ENCODE measurements around the gene BAD. TPM values are rescaled to one million over a fixed set of nuclear protein-coding genes. Genes with fewer than 3 reads are reported as not detected.

The BAD gene
- total and polyA plus RNA-seq, 2 donors (not counting 1 experiment from before 2014, with no cell fraction given): 24.0 to 39.1 TPM

DNA sequence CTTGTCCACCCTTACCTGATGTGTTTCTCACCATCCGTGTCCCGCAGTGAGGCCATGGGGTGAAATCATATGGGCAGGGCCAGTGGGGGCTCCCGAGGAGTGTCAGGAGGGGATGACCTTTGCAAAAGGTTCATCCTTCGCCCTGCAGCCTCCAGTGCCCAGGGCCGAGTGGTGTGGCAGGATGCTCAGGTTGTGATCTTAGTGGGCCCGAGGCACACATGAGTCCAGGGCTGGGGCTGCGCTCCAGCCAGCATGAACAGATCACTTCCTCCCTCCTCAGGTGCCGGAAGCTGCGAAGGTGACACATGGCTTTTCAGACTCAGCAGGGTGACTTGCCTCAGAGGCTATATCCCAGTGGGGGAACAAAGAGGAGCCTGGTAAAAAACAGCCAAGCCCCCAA lies 46.4 kb downstream of the BAD start:
- Histone ChIP-seq H3K79me2 (ENCODE audit: control insufficient read depth, insufficient read depth, low read length) (peaks cover 25% of the 10 kb centered on the region), H3K4me2 (replicated peaks; ENCODE audit: low read depth, low read length, poor library complexity, severe bottlenecking) (peak overlapping the region; percentile 38), H3K27ac (ENCODE audit: low read length in 2 of 2) (peak overlapping the region; percentile 53 to 98), H3K36me3 (replicated peaks in 1 of 2; ENCODE audit: control extremely low read depth in 1 of 2, control insufficient read depth in 1 of 2, extremely low read depth in 1 of 2, insufficient read depth in 2 of 2, low read length in 1 of 2) (peaks cover 0 to 30% of the 10 kb centered on the region in 2 experiments), H3K27me3 (replicated peaks in 1 of 4; ENCODE audit: control extremely low read depth in 1 of 4, control insufficient read depth in 3 of 4, insufficient read depth in 4 of 4, low read length in 3 of 4) (no peaks in the 10 kb centered on the region), H3K9ac (ENCODE audit: low read length) (no peak overlapping the region), H3K9me3 (ENCODE audit: control extremely low read depth in 1 of 3, control insufficient read depth in 2 of 3, insufficient read depth in 1 of 3, low read length in 2 of 3) (no peaks in the 10 kb centered on the region), H4K20me1 (ENCODE audit: control insufficient read depth, insufficient read depth, low read length, poor library complexity, severe bottlenecking) (peaks cover 26% of the 10 kb centered on the region), H3K4me3 (ENCODE audit: control extremely low read depth in 1 of 5, extremely low read depth in 1 of 5, insufficient read depth in 1 of 5, low read depth in 2 of 5, low read length in 4 of 5) (no peak overlapping the region), H2AFZ (ENCODE audit: insufficient read depth, low read depth, low read length, poor library complexity, severe bottlenecking) (no peak overlapping the region), H3K4me1 (ENCODE audit: control insufficient read depth in 2 of 2, insufficient read depth in 2 of 2, low read length in 2 of 2) (peaks cover 35 to 69% of the 10 kb centered on the region in 2 donors)
- Mint-ChIP-seq H3K4me3 (peak overlapping the region; percentile 53), H3K9me3 (ENCODE audit: insufficient read depth) (no peaks in the 10 kb centered on the region), H3K27me3 (no peaks in the 10 kb centered on the region), H3K4me1 (peaks cover 56% of the 10 kb centered on the region), H3K27ac (peak overlapping the region; percentile 90)
- DNase-seq: peak; percentile 61
- POLR2A ChIA-PET: interaction anchor here (1.0 to 1.6 kb wide), 3 partner anchors 12 to 54 kb away, joined by 3 to 4 read pairs (median 3); partner anchors contain the start of genes NUDT22 and TRPT1
- WGBS (ENCODE audit: insufficient coverage): 74% methylated on average over 9 of the region's 9 CpGs
- ATAC-seq (ENCODE audit: low read depth): no peak
- CTCF ChIA-PET: interaction anchor here (1.1 kb wide), 1 partner anchor 30 kb away, joined by 3 read pairs; no protein-coding TSS in a partner anchor
- intact Hi-C loops (cut with micrococcal nuclease): no loop called here
- no peak for TF ChIP-seq EZH2 (IDR thresholded peaks at IDR 0.05; ENCODE audit: borderline replicate concordance, insufficient read depth, low read depth, low read length, poor library complexity, severe bottlenecking)
- TF ChIP-seq, protein P1, sequence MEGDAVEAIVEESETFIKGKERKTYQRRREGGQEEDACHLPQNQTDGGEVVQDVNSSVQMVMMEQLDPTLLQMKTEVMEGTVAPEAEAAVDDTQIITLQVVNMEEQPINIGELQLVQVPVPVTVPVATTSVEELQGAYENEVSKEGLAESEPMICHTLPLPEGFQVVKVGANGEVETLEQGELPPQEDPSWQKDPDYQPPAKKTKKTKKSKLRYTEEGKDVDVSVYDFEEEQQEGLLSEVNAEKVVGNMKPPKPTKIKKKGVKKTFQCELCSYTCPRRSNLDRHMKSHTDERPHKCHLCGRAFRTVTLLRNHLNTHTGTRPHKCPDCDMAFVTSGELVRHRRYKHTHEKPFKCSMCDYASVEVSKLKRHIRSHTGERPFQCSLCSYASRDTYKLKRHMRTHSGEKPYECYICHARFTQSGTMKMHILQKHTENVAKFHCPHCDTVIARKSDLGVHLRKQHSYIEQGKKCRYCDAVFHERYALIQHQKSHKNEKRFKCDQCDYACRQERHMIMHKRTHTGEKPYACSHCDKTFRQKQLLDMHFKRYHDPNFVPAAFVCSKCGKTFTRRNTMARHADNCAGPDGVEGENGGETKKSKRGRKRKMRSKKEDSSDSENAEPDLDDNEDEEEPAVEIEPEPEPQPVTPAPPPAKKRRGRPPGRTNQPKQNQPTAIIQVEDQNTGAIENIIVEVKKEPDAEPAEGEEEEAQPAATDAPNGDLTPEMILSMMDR (IDR thresholded peaks at IDR 0.05): no peak

DNA sequence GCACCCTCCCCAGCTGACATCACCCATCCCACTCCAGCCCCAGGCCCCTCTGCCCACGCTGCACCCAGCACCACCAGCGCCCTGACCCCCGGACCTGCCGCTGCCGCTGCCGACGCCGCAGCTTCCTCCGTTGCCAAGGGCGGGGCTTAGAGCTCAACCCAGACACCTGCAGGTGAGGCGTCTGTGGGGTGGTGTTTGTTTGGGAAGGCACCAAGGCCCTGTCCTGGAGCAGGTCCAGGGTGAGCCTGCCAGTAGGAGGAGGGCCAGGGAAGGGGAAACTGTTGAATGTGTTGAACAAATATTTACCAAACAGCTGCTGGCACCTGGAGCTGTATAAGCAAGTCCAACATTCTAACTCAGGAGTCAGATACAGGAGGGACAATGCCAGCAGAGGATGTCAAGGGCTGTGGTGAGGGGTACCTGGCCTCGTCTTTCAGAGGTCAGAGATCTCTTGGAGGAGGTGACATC lies 46.9 kb downstream of the BAD start:
- ATAC-seq (ENCODE audit: low read depth) (no peak), DNase-seq (no peak)
- POLR2A ChIA-PET: interaction anchor here (1.0 to 2.7 kb wide), 3 partner anchors 8 to 54 kb away, joined by 3 to 8 read pairs (median 4); no protein-coding TSS in a partner anchor
- no peaks in the 10 kb centered on the region for H3K9me3 ChIP-seq (ENCODE audit: control extremely low read depth in 1 of 3, control insufficient read depth in 2 of 3, insufficient read depth in 1 of 3, low read length in 2 of 3)
- intact Hi-C loops (cut with micrococcal nuclease): no loop called here
- Mint-ChIP-seq H3K27me3 (no peaks in the 10 kb centered on the region), H3K27ac (peak overlapping the region; percentile 56), H3K4me3 (peak overlapping the region; percentile 53), H3K9me3 (ENCODE audit: insufficient read depth) (no peaks in the 10 kb centered on the region), H3K4me1 (peaks cover 57% of the 10 kb centered on the region)
- H3K9ac ChIP-seq (ENCODE audit: low read length): no peak overlapping the region
- CTCF ChIA-PET: interaction anchor here (0.8 to 1.2 kb wide), 3 partner anchors 12 to 30 kb away, joined by 3 read pairs; no protein-coding TSS in a partner anchor
- TF ChIP-seq, protein P1 (IDR thresholded peaks at IDR 0.05): no peak
- TF ChIP-seq EZH2 (IDR thresholded peaks at IDR 0.05; ENCODE audit: borderline replicate concordance, insufficient read depth, low read depth, low read length, poor library complexity, severe bottlenecking): no peak
- H3K36me3 ChIP-seq (replicated peaks in 1 of 2; ENCODE audit: control extremely low read depth in 1 of 2, control insufficient read depth in 1 of 2, extremely low read depth in 1 of 2, insufficient read depth in 2 of 2, low read length in 1 of 2): peaks cover 0 to 28% of the 10 kb centered on the region in 2 experiments
- H3K4me3 ChIP-seq (ENCODE audit: control extremely low read depth in 1 of 5, extremely low read depth in 1 of 5, insufficient read depth in 1 of 5, low read depth in 2 of 5, low read length in 4 of 5): no peak overlapping the region
- peak overlapping the region in 1 of 2 donors; percentile 98 for H3K27ac ChIP-seq (ENCODE audit: low read length in 2 of 2)
- 97% methylated on average over 10 of the region's 12 CpGs for WGBS (ENCODE audit: insufficient coverage)
- H4K20me1 ChIP-seq (ENCODE audit: control insufficient read depth, insufficient read depth, low read length, poor library complexity, severe bottlenecking): peaks cover 26% of the 10 kb centered on the region
- peak overlapping the region; percentile 38 for H3K4me2 ChIP-seq (replicated peaks; ENCODE audit: low read depth, low read length, poor library complexity, severe bottlenecking)
- peaks cover 33 to 67% of the 10 kb centered on the region in 2 donors for H3K4me1 ChIP-seq (ENCODE audit: control insufficient read depth in 2 of 2, insufficient read depth in 2 of 2, low read length in 2 of 2)
- no peaks in the 10 kb centered on the region for H3K27me3 ChIP-seq (replicated peaks in 1 of 4; ENCODE audit: control extremely low read depth in 1 of 4, control insufficient read depth in 3 of 4, insufficient read depth in 4 of 4, low read length in 3 of 4)
- H2AFZ ChIP-seq (ENCODE audit: insufficient read depth, low read depth, low read length, poor library complexity, severe bottlenecking): no peak overlapping the region
- H3K79me2 ChIP-seq (ENCODE audit: control insufficient read depth, insufficient read depth, low read length): peaks cover 24% of the 10 kb centered on the region

Measured in B cell (primary cell).